K562 (cell line): Measurements from ENCODE around the gene ZSCAN21. TPM values are rescaled to one million over a fixed set of nuclear protein-coding genes. Genes with fewer than 3 reads are reported as not detected.
A peak's percentile ranks its signal among the peaks of the same experiment; 100 is the strongest.

Experiments used
- BRCA1 ChIP-seq, 2 experiments: fragments of 450-650 bp in 1 of 2; sonication (generic) in 1 of 2; formaldehyde crosslinking in 1 of 2; IDR thresholded peaks; 2 replicates each; pipeline versions ENCODE4 v1.5.0 to v1.6.1; 2017 to 2020; ENCODE audit warnings: mild to moderate bottlenecking in 1 of 2, missing genetic modification reagents in 1 of 2
- GTF2A2 ChIP-seq: IDR thresholded peaks from 2 replicates; pipeline ENCODE4 v1.6.1; 2016; ENCODE audit warnings: mild to moderate bottlenecking, missing genetic modification characterization, missing compliant biosample characterization
- GTF2B ChIP-seq: IDR thresholded peaks from 2 replicates; pipeline ENCODE4 v1.6.1; 2011; ENCODE audit not compliant: insufficient read length; ENCODE audit errors: extremely low read depth
- GTF3C2 ChIP-seq: IDR thresholded peaks from 3 replicates; pipeline ENCODE4 v1.6.1; 2011; ENCODE audit warnings: borderline replicate concordance, mild to moderate bottlenecking, moderate library complexity; ENCODE audit not compliant: insufficient read length; ENCODE audit errors: extremely low read depth
- IFI16 ChIP-seq: fragments of 250-450 bp; sonication (Bioruptor Pico); IDR thresholded peaks from 2 replicates; pipeline ENCODE4 v2.1.2; 2022; ENCODE audit warnings: mild to moderate bottlenecking, inconsistent platforms
- JUN ChIP-seq, 2 experiments: sonication (generic) in 1 of 2; formaldehyde crosslinking in 1 of 2; IDR thresholded peaks; 2 replicates each; pipeline versions ENCODE4 v1.6.1 to v1.8.0; 2012 to 2022; ENCODE audit warnings: borderline replicate concordance in 2 of 2, mild to moderate bottlenecking in 2 of 2, improper control_type of control experiment in 1 of 2, low read depth in 1 of 2, low read length in 1 of 2, missing genetic modification reagents in 1 of 2
- MTA2 ChIP-seq: fragments of 450-650 bp; IDR thresholded peaks from 2 replicates; pipeline ENCODE4 v1.6.1; 2016; ENCODE audit warnings: low read depth
- NR2C1 ChIP-seq, 2 experiments: fragments of 450-650 bp; IDR thresholded peaks; 2 replicates each; pipeline ENCODE4 v1.6.1; 2017; ENCODE audit warnings: mild to moderate bottlenecking in 2 of 2, antibody characterized with exemption in 1 of 2, inconsistent platforms in 1 of 2, missing compliant biosample characterization in 1 of 2, missing genetic modification characterization in 1 of 2
- PPARD ChIP-seq: fragments of 250-450 bp; sonication (Bioruptor Pico); IDR thresholded peaks from 2 replicates; pipeline ENCODE4 v1.8.0; 2022; ENCODE audit warnings: inconsistent platforms, mild to moderate bottlenecking, moderate library complexity
- SMARCE1 ChIP-seq: fragments of 450-650 bp; IDR thresholded peaks from 2 replicates; pipeline ENCODE4 v1.7.1; 2016; ENCODE audit warnings: mild to moderate bottlenecking
- SREBF1 ChIP-seq: fragments of 150-350 bp; IDR thresholded peaks from 2 replicates; pipeline ENCODE4 v1.6.1; 2014; ENCODE audit warnings: antibody characterized with exemption, low read depth, low read length, borderline replicate concordance
- YY1 ChIP-seq, 3 experiments: IDR thresholded peaks; 2 replicates each; pipeline ENCODE4 v1.6.1; 2011; ENCODE audit warnings: low read length in 2 of 3, mild to moderate bottlenecking in 2 of 3, moderate library complexity in 2 of 3, borderline replicate concordance in 1 of 3, control low read depth in 1 of 3, low read depth in 1 of 3; ENCODE audit not compliant: insufficient read depth in 3 of 3, insufficient replicate concordance in 2 of 3, control insufficient read depth in 1 of 3, insufficient read length in 1 of 3; ENCODE audit errors: extremely low read depth in 1 of 3
- ZBTB34 ChIP-seq: fragments of 250-450 bp; sonication (Bioruptor Pico); IDR thresholded peaks from 2 replicates; pipeline ENCODE4 v1.8.0; 2021; ENCODE audit warnings: mild to moderate bottlenecking, moderate library complexity
- ZBTB43 ChIP-seq: sonication (generic); formaldehyde crosslinking; IDR thresholded peaks from 2 replicates; pipeline ENCODE4 v1.8.0; 2023; ENCODE audit warnings: mild to moderate bottlenecking, missing genetic modification reagents
- ZNF324 ChIP-seq: fragments of 250-450 bp; sonication (Bioruptor Pico); IDR thresholded peaks from 2 replicates; pipeline ENCODE4 v1.4.0; 2020; ENCODE audit warnings: mild to moderate bottlenecking
- ZNF583 ChIP-seq: fragments of 250-450 bp; sonication (Bioruptor Pico); IDR thresholded peaks from 2 replicates; pipeline ENCODE4 v1.4.0; 2020
- polyA plus RNA-seq, 8 experiments: library from polyadenylated mRNA; depleted of rRNA in 4 of 8; stranded (reverse) in 5 of 8; unstranded in 3 of 8; fragments of >200 nt; fragmentation: Nextera tagmentation in 2 of 8; fragmentation: Illumina TruSeq in 1 of 8; extraction: Ambion mirVana in 2 of 8; extraction: Trizol in 1 of 8; gene quantifications; 2 replicates each; pipeline versions ENCODE4 v1.2.1 to v1.2.3, GENCODE V29; 2011 to 2014; ENCODE audit warnings: inconsistent platforms in 1 of 8, missing spikeins in 1 of 8
- total RNA-seq, 7 experiments: library from RNA; depleted of rRNA in 6 of 7; stranded (reverse); fragments of >200 nt in 6 of 7; fragmentation: Illumina TruSeq in 2 of 7; extraction: Trizol in 2 of 7; gene quantifications; 2 replicates each; pipeline versions ENCODE4 v1.2.1 to v1.2.3, GENCODE V29; 2011 to 2021; ENCODE audit warnings: low replicate concordance in 1 of 7

ZSCAN21 gene
- total and polyA plus RNA-seq, 9 of the 15 experiments (the other 6 are each of a cell fraction or from before 2014, with no cell fraction given): 5.9 to 15.5 (median 13.2) TPM

- no peak for TF ChIP-seq ZBTB43
- peak; percentile 79 for TF ChIP-seq ZNF583
- TF ChIP-seq SMARCE1: no peak
- no peak for TF ChIP-seq NR2C1 (IDR thresholded peaks at IDR 0.05)
- TF ChIP-seq NR2C1 (tag; IDR thresholded peaks at IDR 0.05): no peak
- no peak for TF ChIP-seq GTF2A2 (tag)
- TF ChIP-seq GTF3C2: no peak
- peak in 2 of 3 experiments; percentile 32 to 72 for TF ChIP-seq YY1 (IDR thresholded peaks at IDR 0.05; ENCODE audit: borderline replicate concordance in 1 of 3, control insufficient read depth in 1 of 3, extremely low read depth in 1 of 3, insufficient read depth in 3 of 3, insufficient read length in 1 of 3, insufficient replicate concordance in 2 of 3, low read depth in 1 of 3, low read length in 2 of 3)
- no peak for TF ChIP-seq MTA2
- no peak for TF ChIP-seq GTF2B
- TF ChIP-seq IFI16: no peak
- TF ChIP-seq ZBTB34 (CRISPR knock-in tag): no peak
- no peak for TF ChIP-seq BRCA1 (IDR thresholded peaks at IDR 0.05)
- TF ChIP-seq BRCA1 (CRISPR knock-in tag; IDR thresholded peaks at IDR 0.05): no peak
- TF ChIP-seq ZNF324: no peak
- TF ChIP-seq JUN (IDR thresholded peaks at IDR 0.05; ENCODE audit: borderline replicate concordance, low read depth, low read length): peak; percentile 77; the same call in 1 of the 2 replicates
- TF ChIP-seq JUN (CRISPR knock-in tag; IDR thresholded peaks at IDR 0.05; ENCODE audit: borderline replicate concordance): peak; percentile 89
- no peak for TF ChIP-seq PPARD (CRISPR knock-in tag)
- TF ChIP-seq SREBF1: no peak
Observed at GRCh38 chr7:100101016-100101862, 51.7 kb downstream of the ZSCAN21 start, which contains the start of the genes AP4M1 and MCM7 (continued).
